Vagina (tissue), 2 donors: ENCODE measurements around the gene ZNF778. TPM values are rescaled to one million over a fixed set of nuclear protein-coding genes. Genes with fewer than 3 reads are reported as not detected.
"Not testable (repeated sequence)": the region's sequence is repeated elsewhere in the genome, so short reads cannot be mapped to it uniquely, and the experiment has no call there.

Experiments
- DNase-seq, 2 donors: peaks; one replicate each; pipeline ENCODE4 v3.0.0-alpha.2; 2017; ENCODE audit errors: extremely low spot score in 2 of 2
- H3K27ac ChIP-seq: fragments of 200-600 bp; sonication (generic); one replicate; pipeline ENCODE4 v1.5.1; 2019
- H3K27me3 ChIP-seq: fragments of 200-600 bp; sonication (generic); one replicate; pipeline ENCODE4 v1.5.1; 2019
- H3K36me3 ChIP-seq, 2 donors: fragments of 200-600 bp; sonication (generic); one replicate each; pipeline ENCODE4 v1.5.1; 2017 to 2019
- H3K4me1 ChIP-seq: fragments of 200-600 bp; sonication (generic); one replicate; pipeline ENCODE4 v1.5.1; 2019
- H3K4me3 ChIP-seq, 2 donors: fragments of 200-600 bp; sonication (generic); 1 replicate in 1 of 2; 2 replicates in 1 of 2; pipeline ENCODE4 v1.5.1; 2016 to 2019
- H3K9me3 ChIP-seq: fragments of 200-600 bp; sonication (generic); one replicate; pipeline ENCODE4 v1.5.1; 2019
- POLR2A ChIP-seq, 2 donors: fragments of 450-650 bp; IDR thresholded peaks; one replicate each; pipeline ENCODE4 v1.6.1; 2017; ENCODE audit warnings: antibody characterized with exemption in 2 of 2, mild to moderate bottlenecking in 2 of 2, moderate library complexity in 2 of 2
- POLR2AphosphoS5 ChIP-seq, 2 donors: sonication (generic); formaldehyde crosslinking; IDR thresholded peaks; one replicate each; pipeline ENCODE4 v1.9.0; 2017; ENCODE audit warnings: antibody characterized with exemption in 2 of 2, mild to moderate bottlenecking in 2 of 2, low read depth in 1 of 2; ENCODE audit not compliant: insufficient read depth in 1 of 2
- intact Hi-C: fragments of 100-400 bp; cut with DNase I; formaldehyde crosslinking; loops from one replicate; pipeline ENCODE4 v1.15.1; 2023
- total RNA-seq: library from RNA; depleted of rRNA; stranded (reverse); fragments of >200 nt; gene quantifications from one replicate; pipeline ENCODE4 v1.2.3, GENCODE V29; 2016
- TF ChIP-seq, protein P1 (sequence below), 3 experiments: fragments of 450-650 bp in 2 of 3; fragments of 200-600 bp in 1 of 3; sonication (generic) in 1 of 3; IDR thresholded peaks; one replicate each; pipeline ENCODE4 v1.5.1; 2017 to 2019; ENCODE audit warnings: antibody characterized with exemption in 3 of 3, mild to moderate bottlenecking in 2 of 3, moderate library complexity in 2 of 3

Gene ZNF778
- total RNA-seq, 1 donor from 2014 or later, result 6.6 TPM

DNA sequence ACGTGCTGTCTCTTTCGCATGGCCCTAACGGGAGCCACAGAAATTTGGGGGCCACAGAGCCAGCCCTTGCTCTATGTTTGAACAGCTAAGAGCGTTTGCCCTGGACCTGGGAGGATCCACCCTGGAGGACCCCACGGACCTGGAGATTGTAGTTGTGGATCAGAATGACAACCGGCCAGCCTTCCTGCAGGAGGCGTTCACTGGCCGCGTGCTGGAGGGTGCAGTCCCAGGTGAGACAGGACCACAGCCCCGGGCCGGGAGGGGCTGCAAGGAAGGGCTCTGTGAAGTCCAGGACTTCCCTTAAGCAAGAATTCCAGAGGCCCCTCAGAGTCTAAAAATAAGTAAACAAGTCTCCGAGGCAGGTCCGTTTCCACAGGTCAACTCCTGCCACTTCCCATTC is 34.0 kb upstream of the ZNF778 start:
- H3K27me3 ChIP-seq, result no peaks in the 10 kb centered on the region
- H3K4me1 ChIP-seq, result no peaks in the 10 kb centered on the region

DNA sequence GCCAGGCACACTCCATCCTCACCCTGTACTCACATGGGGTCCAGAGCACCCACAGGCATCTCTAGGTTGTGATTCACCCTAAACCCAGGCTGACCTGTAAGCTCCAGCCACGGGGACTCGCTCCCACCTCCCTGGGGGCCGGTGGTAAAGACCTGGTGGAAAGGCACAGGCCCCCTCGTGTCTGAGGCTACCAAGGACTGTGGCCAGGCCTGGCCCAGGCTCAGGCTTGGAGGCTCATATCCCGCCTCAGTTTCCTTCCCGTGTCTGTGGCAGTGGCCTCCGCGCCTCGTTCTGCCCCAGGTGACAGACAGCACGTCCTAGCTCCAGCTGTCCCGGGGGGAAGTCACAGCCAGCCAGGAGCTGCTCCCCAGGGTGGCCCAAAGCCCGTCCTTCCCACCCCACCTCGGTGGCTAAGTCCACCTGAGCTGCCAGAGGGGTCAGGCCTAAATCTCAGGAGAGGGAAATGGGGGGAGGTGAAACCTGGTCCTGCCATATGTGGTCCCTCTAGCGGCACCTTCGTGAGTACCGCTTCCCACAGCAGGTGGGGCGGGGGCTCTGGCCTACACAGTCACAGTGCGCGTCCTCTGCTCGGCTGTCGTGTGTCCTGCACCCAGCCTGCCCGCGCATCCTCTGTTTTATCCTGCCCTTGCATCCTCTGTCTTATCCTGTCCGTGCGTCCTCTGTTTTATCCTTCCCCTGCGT is 33.4 kb upstream of the ZNF778 start:
- TF ChIP-seq, protein P1, sequence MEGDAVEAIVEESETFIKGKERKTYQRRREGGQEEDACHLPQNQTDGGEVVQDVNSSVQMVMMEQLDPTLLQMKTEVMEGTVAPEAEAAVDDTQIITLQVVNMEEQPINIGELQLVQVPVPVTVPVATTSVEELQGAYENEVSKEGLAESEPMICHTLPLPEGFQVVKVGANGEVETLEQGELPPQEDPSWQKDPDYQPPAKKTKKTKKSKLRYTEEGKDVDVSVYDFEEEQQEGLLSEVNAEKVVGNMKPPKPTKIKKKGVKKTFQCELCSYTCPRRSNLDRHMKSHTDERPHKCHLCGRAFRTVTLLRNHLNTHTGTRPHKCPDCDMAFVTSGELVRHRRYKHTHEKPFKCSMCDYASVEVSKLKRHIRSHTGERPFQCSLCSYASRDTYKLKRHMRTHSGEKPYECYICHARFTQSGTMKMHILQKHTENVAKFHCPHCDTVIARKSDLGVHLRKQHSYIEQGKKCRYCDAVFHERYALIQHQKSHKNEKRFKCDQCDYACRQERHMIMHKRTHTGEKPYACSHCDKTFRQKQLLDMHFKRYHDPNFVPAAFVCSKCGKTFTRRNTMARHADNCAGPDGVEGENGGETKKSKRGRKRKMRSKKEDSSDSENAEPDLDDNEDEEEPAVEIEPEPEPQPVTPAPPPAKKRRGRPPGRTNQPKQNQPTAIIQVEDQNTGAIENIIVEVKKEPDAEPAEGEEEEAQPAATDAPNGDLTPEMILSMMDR (IDR thresholded peaks at IDR 0.05), result no peak
- TF ChIP-seq POLR2AphosphoS5 (IDR thresholded peaks at IDR 0.05; ENCODE audit: insufficient read depth in 1 of 2, low read depth in 1 of 2) (no peak), POLR2A (IDR thresholded peaks at IDR 0.05) (no peak)
- intact Hi-C loops, result no loop called here
- Histone ChIP-seq H3K27me3 (no peaks in the 10 kb centered on the region), H3K9me3 (no peaks in the 10 kb centered on the region), H3K4me1 (no peaks in the 10 kb centered on the region), H3K4me3 (no peak overlapping the region), H3K36me3 (no peaks in the 10 kb centered on the region), H3K27ac (no peak overlapping the region)
- no peak for DNase-seq

More for the DNA sequence above, 34.0 kb upstream of the ZNF778 start:
- DNase-seq, result no peak
- no peaks in the 10 kb centered on the region for H3K36me3 ChIP-seq
- no peak overlapping the region for H3K4me3 ChIP-seq
- intact Hi-C loops, result no loop called here
- TF ChIP-seq POLR2A (IDR thresholded peaks at IDR 0.05) (no peak), POLR2AphosphoS5 (IDR thresholded peaks at IDR 0.05; ENCODE audit: insufficient read depth in 1 of 2, low read depth in 1 of 2) (no peak)
- TF ChIP-seq, protein P1 (IDR thresholded peaks at IDR 0.05), result no peak
- H3K9me3 ChIP-seq, result no peaks in the 10 kb centered on the region
- H3K27ac ChIP-seq, result no peak overlapping the region

DNA sequence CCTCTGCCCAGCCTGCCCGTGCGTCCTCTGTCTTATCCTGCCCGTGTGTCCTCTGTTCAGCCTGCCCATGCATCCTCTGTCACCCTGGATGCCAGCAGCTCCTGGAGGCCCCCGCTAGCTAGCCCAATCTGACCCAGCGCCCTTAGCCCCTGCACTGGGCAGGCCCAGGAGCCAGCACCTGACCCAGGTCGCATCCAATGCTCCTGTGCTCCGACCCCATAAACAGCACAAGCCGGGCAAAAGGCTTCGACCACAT is 32.9 kb upstream of the ZNF778 start:
- H3K27ac ChIP-seq, result no peak overlapping the region
- H3K27me3 ChIP-seq, result no peaks in the 10 kb centered on the region
- DNase-seq, result no peak
- intact Hi-C loops, result no loop called here
- TF ChIP-seq, protein P1 (IDR thresholded peaks at IDR 0.05), result no peak
- TF ChIP-seq POLR2A (IDR thresholded peaks at IDR 0.05) (no peak), POLR2AphosphoS5 (IDR thresholded peaks at IDR 0.05; ENCODE audit: insufficient read depth in 1 of 2, low read depth in 1 of 2) (no peak)
- H3K4me3 ChIP-seq, result no peak overlapping the region
- H3K4me1 ChIP-seq, result no peaks in the 10 kb centered on the region
- no peaks in the 10 kb centered on the region for H3K36me3 ChIP-seq
- no peaks in the 10 kb centered on the region for H3K9me3 ChIP-seq

DNA sequence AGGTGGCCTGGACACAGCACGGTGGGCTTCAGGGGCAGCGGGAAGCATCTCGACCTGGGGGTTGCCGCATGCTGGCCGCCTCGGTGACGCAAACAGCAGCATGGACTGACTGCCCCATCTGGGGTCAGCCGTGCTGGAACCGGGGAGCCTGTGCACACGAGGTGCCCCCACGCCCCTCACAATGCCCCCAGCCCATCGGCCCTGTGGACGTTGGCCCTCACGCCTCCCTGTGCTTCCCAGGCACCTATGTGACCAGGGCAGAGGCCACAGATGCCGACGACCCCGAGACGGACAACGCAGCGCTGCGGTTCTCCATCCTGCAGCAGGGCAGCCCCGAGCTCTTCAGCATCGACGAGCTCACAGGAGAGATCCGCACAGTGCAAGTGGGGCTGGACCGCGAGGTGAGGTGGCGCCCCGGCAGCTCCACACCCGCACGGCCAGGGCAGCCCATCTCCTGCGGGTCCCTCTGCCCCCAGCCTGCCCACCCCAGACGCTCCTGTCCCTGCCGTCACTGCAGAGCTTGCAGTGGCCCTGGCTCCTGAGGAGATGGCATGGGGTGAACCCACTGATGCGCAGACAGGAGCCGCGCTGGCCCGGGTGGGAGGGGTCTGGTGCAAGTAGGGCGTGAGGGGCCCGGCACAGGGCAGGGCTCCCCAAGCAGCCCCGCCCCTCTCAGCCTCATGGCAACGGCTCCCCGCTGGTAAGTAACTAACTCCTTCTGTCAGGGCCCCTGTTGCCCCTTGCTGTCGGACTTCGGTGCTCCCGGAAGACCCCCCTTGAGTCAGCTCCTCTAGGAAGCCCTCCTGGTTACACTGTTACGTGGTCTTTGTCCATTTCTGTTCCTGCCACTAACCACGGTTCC is 32.3 kb upstream of the ZNF778 start:
- no peak overlapping the region for H3K27ac ChIP-seq
- TF ChIP-seq, protein P1 (IDR thresholded peaks at IDR 0.05), result no peak
- TF ChIP-seq POLR2A (IDR thresholded peaks at IDR 0.05) (no peak), POLR2AphosphoS5 (IDR thresholded peaks at IDR 0.05; ENCODE audit: insufficient read depth in 1 of 2, low read depth in 1 of 2) (no peak)
- DNase-seq, result no peak
- no peaks in the 10 kb centered on the region for H3K9me3 ChIP-seq
- no peaks in the 10 kb centered on the region for H3K36me3 ChIP-seq
- intact Hi-C loops, result no loop called here
- H3K27me3 ChIP-seq, result no peaks in the 10 kb centered on the region
- no peak overlapping the region for H3K4me3 ChIP-seq
- no peaks in the 10 kb centered on the region for H3K4me1 ChIP-seq

DNA sequence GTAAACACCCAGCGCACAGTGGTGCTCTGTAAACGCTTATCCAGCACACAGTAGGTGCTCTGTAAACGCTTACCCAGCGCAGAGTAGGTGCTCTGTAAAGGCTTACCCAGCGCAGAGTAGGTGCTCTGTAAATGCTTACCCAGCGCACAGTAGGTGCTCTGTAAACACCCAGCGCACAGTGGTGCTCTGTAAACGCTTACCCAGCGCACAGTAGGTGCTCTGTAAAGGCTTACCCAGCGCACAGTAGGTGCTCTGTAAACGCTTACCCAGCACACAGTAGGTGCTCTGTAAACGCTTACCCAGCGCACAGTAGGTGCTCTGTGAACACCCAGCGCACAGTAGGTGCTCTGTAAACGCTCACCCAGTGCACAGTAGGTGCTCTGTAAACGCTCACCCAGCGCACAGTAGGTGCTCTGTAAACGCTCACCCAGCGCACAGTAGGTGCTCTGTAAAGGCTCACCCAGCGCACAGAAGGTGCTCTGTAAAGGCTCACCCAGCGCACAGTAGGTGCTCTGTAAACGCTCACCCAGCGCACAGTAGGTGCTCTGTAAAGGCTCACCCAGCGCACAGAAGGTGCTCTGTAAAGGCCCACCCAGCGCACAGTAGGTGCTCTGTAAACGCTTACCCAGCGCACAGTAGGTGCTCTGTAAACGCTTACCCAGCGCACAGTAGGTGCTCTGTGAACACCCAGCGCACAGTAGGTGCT is 31.5 kb upstream of the ZNF778 start:
- H3K27ac ChIP-seq, H3K4me3 ChIP-seq, intact Hi-C loops, H3K27me3 ChIP-seq, DNase-seq, H3K36me3 ChIP-seq, H3K4me1 ChIP-seq, H3K9me3 ChIP-seq: not testable (repeated sequence)

DNA sequence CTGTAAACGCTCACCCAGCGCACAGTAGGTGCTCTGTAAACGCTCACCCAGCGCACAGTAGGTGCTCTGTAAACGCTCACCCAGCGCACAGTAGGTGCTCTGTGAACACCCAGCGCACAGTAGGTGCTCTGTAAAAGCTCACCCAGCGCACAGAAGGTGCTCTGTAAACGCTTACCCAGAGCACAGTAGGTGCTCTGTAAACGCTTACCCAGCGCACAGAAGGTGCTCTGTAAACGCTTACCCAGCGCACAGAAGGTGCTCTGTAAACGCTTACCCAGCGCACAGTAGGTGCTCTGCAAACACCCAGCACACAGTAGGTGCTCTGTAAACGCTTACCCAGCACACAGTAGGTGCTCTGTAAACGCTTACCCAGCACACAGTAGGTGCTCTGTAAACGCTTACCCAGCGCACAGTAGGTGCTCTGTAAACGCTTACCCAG is 30.9 kb upstream of the ZNF778 start:
- H3K27ac ChIP-seq, H3K9me3 ChIP-seq, H3K4me1 ChIP-seq, H3K36me3 ChIP-seq, DNase-seq, H3K4me3 ChIP-seq, intact Hi-C loops, H3K27me3 ChIP-seq: not testable (repeated sequence)
